Measurements from ENCODE around the gene KHDC4.

KHDC4 gene

GRCh38 chr1:155969377-155969791 is 35.2 kb upstream of the KHDC4 start:
- ATAC-seq, result no peak
- no peak for DNase-seq

GRCh38 chr1:155968670-155969069 is 34.5 kb upstream of the KHDC4 start:
- no peak for DNase-seq
- no peak for ATAC-seq

- no peak for ATAC-seq
- DNase-seq, result no peak
Measured at GRCh38 chr1:155968051-155968400, 33.8 kb upstream of the KHDC4 start.

GRCh38 chr1:155967341-155968050 is 33.3 kb upstream of the KHDC4 start:
- no peak for ATAC-seq
- DNase-seq, result no peak

- DNase-seq (no peak), ATAC-seq (no peak)
Measured at GRCh38 chr1:155966750-155967149, 32.5 kb upstream of the KHDC4 start.

GRCh38 chr1:155966135-155966534 is 31.9 kb upstream of the KHDC4 start:
- DNase-seq (no peak), ATAC-seq (no peak)

- DNase-seq (no peak), ATAC-seq (no peak)
Measured at GRCh38 chr1:155964193-155964592, 30.0 kb upstream of the KHDC4 start.

- DNase-seq (no peak), ATAC-seq (no peak)
Measured at GRCh38 chr1:155962599-155963211, 28.5 kb upstream of the KHDC4 start.

GRCh38 chr1:155961937-155962336 is 27.7 kb upstream of the KHDC4 start:
- ATAC-seq (no peak), DNase-seq (no peak)

GRCh38 chr1:155960081-155960745 is 26.0 kb upstream of the KHDC4 start:
- DNase-seq (no peak), ATAC-seq (no peak)

GRCh38 chr1:155957411-155957915 is 23.2 kb upstream of the KHDC4 start:
- DNase-seq (no peak), ATAC-seq (no peak)

- DNase-seq (no peak), ATAC-seq (no peak)
Measured at GRCh38 chr1:155954645-155955044, 20.4 kb upstream of the KHDC4 start.

- DNase-seq (no peak), ATAC-seq (no peak)
Measured at GRCh38 chr1:155952505-155952890, 18.3 kb upstream of the KHDC4 start.

GRCh38 chr1:155951753-155952504 is 17.7 kb upstream of the KHDC4 start:
- ATAC-seq (peak; percentile 33), DNase-seq (no peak)

- no peak for ATAC-seq
- DNase-seq, result no peak
Measured at GRCh38 chr1:155950829-155951228, 16.6 kb upstream of the KHDC4 start.

GRCh38 chr1:155947741-155948140 is 13.5 kb upstream of the KHDC4 start:
- no peak for DNase-seq
- ATAC-seq, result no peak

- ATAC-seq, result no peak
Measured at GRCh38 chr1:155947292-155947691, 13.1 kb upstream of the KHDC4 start.

GRCh38 chr1:155946633-155947219 is 12.5 kb upstream of the KHDC4 start:
- DNase-seq (no peak), ATAC-seq (peak; percentile 19)

More at GRCh38 chr1:155947292-155947691, 13.1 kb upstream of the KHDC4 start:
- DNase-seq, result no peak

- ATAC-seq (no peak), DNase-seq (no peak)
Measured at GRCh38 chr1:155944444-155944799, 10.2 kb upstream of the KHDC4 start.

GRCh38 chr1:155942578-155943141 is 8.4 kb upstream of the KHDC4 start:
- no peak for ATAC-seq
- no peak for DNase-seq

GRCh38 chr1:155941845-155942531 is 7.8 kb upstream of the KHDC4 start:
- ATAC-seq, result no peak
- DNase-seq, result no peak
